ENCODE data around the gene NT5E.
"Not testable (repeated sequence)": the region's sequence is repeated elsewhere in the genome, so short reads cannot be mapped to it uniquely, and the experiment has no call there.

NT5E gene

DNA sequence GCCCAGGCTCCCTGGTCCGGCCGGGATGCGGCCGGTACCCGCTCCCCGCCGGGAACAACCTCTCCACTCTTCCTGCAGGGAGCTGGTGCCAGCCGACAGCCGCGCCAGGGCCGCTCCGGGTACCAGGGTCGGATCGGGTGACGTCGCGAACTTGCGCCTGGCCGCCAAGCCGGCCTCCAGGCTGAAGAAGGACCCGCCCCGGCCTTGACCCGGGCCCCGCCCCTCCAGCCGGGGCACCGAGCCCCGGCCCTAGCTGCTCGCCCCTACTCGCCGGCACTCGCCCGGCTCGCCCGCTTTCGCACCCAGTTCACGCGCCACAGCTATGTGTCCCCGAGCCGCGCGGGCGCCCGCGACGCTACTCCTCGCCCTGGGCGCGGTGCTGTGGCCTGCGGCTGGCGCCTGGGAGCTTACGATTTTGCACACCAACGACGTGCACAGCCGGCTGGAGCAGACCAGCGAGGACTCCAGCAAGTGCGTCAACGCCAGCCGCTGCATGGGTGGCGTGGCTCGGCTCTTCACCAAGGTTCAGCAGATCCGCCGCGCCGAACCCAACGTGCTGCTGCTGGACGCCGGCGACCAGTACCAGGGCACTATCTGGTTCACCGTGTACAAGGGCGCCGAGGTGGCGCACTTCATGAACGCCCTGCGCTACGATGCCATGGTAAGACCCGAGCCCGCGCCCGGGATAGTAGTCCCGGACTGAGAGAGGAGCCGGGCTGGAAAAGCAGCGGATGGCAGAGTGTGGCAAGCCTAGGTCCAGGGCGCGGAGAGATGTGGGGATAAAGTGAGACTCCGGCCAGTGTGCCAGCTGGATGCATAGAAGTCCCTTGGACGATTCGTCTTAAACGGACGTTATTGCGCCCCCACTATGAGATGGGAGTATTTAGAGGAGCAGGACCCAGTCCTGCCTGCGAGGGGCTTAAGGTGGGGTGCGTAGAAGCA is at the start of gene NT5E:
NT5E (plus strand) TSS at position 266 of the 942 bp plus-strand sequence; CDS start at position 323, 57 bp downstream.
- no peak for DNase-seq (ENCODE audit: low read depth in 2 of 2)

DNA sequence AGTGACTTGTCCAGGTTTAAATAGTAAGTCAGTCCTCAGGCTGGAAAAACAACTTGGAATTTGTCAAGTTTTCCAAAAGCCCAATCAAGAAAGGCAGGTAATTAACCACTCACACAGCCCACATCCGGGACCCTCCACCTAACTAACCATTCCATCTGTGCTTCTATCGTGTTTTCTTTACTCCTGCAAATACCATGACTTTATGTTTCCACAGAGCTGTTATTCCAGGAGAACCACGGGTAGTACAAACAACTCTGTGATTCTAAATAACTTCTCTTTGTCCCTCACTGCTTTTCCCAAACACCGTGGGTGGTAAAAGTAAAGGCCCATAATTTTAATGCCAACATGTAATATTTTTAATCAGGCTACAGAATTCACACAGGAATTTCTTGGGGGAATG is 49.6 kb upstream of the NT5E start:
- DNase-seq (ENCODE audit: low read depth in 2 of 2) = no peak

DNA sequence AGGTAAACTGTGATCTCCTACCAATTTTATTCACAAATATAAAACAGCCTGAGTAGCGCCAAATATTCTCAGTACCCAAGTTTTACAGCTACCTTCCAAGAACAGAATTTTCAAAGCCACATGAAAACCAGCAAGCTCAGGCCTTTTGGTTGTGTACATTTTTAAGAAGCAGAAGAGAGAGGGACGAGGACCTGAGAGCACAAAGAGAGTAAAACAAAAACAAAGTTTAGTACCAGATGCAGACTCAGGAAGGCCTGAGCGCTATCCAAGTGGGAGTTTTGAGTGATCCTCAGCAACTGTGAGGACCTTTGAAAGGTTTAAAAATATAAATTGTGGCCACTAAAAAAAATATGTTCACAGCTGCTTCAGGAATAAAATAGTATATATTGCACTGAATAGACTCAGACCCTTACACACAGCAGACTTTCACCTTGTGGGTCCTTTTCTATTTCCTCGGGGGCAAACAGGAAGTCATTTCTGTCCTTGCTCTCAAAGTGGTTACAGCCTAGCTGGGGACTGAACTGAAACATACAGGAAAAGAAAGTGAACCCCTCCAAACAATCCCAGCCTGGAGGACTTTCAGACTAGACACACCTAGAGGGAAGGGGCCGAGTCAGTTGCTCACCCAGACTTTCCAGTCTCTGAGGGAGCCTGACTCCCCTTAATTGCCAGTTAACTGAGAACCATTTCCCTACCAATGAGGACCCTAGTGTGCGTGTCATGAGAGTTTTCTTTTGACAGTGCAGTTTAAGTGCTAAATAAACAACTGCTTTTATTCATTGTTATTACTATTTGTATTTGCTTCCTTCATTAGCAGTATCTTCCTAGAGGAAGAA is 48.5 kb upstream of the NT5E start:
- no peak for DNase-seq (ENCODE audit: low read depth in 2 of 2)

DNA sequence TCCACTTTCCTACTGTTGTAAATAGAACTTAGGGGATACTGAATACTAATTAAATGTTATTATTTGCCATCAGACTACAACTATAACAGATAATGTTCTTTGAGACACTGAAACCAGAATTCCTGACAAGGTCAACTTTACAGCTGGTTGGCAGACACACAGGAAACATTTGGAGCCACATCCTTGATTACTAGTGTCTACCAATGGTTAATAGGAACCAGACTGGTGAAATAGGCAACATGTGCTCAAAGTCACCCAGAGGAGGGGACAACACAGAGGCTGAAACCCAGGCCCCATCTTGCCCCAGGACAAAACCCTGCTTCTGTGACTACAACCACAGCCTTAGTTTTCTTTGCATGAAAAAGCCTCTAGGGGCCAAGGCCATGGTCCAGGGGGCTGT is 47.8 kb upstream of the NT5E start:
- no peak for DNase-seq (ENCODE audit: low read depth in 2 of 2)

DNA sequence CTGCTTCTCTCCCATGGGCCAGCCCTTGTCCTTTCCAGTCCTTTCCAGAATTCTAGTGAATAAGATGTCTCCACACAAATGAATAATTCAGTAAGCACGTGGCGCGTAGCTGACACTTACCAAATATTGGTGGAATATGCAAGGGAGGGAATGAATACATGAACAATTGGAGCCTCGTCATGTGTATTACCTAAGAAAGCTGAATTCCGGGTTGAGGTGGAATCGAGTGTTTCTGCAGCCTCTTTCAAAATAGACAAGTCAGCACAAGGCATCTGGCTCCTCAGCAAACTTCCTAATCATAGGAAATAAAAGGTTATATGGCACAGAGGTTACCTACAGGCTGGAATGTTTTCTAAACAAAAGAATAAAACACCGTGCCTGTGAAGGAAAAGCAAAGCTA is 47.0 kb upstream of the NT5E start:
- no peak for DNase-seq (ENCODE audit: low read depth in 2 of 2)

DNA sequence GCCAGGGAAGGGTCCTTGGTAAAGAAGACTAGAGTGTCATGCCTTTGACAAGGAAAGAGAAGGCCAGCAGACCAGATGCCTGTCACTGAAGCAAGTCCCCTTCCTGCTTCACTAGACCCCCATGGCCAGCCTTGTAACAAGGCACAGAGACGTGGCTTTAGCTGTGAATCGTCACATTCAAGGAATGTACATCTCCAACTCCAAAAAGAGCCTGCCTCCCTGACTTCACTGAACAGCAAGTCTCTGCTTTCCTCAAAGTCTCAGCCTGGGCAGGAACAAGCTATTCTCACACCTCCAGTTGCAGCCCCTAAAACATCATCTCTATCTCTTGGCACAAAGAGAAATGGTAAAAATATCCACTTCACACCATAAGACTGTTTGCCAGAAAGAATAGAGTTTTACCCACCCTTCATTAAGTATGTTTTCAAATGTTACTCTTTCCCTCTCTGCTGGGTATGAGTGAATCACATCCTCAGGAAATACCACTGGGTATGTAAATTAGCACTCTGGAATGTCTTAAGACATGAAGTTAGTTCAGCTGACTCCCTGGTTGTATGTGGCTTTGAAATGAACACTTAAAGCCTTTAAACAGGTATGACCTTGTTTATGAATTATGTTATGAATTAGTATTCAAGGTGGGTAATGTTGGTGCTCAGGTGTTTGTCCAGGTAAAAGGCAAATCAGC is 46.4 kb upstream of the NT5E start:
- no peak for DNase-seq (ENCODE audit: low read depth in 2 of 2)

DNA sequence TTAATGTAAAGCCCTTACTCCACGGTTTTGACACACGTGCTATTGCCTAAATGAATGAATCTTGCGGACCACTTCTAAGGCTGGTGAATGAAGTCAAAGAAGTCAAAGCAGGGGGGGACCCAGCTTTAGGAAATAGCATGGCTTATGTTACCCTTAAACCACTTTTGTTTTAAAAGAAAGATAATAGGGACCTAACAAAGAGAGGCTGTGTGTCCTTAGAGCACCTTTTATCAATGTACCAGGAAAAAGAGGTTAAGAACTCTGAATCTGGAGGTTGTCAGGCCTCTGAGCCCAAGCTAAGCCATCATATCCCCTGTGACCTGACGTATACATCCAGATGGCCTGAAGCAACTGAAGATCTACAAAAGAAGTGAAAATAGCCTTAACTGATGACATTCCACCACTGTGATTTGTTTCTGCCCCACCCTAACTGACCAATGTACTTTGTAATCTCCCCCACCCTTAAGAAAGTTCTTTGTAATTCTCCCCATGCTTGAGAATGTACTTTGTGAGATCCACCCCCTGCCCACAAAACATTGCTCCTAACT is 45.8 kb upstream of the NT5E start:
- not testable (repeated sequence) for DNase-seq (ENCODE audit: low read depth in 2 of 2)

DNA sequence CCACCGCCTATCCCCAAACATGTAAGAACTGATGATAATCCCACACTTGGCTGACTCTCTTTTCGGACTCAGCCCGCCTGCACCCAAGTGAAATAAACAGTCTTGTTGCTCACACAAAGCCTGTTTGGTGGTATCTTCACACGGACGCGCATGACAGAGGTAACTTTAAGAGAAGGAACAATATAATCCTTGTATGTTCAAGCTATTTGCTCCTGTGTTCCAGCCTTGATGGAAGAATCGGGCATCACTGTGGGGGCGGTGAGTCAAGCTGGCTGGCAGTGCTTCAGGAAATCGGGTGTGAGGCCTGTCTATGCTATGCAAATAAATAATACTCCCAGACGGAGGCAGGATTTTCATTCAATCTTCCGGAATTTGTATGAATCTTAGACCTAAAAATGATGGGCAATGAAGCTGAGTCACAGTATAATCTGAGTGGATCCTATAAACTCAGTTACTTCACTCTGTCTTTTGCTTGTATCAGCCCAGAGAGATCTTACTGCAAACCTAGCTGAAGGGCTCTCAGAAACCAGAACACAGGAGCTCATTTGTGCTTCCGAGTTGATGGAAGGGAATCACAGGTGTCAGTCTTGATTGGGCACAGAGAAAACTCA is 45.2 kb upstream of the NT5E start:
- DNase-seq (ENCODE audit: low read depth in 2 of 2) = no peak

DNA sequence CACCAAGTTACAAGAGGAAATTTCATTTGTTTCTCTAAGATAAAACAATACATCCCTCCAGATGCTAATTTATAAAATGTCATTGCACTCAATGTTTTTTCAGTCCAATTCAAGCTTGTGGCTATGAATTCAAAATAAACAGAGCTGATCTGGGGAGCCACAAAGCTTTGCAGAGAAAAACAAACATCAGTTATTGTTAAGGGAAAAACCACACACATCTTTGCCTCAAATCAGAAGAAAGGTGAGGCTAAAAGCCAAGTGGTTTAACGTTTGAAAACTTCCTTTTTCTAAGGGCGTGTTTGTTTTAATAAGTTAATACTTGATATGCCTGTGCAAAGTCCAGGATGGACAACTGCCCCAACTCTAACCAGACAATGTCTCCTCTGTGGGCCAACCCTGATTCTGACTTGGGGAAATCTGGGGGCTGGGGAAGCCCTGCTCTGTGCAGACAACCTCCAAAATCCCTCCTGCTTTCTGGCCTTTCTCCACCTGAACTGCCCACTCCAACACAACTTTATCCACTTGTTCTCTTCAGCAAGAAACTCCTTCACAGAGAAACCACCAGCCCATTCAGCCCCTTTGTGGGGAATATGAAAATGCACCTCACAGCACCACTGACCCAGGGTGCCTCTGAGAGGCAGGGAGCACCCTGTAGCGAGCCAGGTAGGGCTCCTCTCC is 44.6 kb upstream of the NT5E start:
- no peak for DNase-seq (ENCODE audit: low read depth in 2 of 2)

DNA sequence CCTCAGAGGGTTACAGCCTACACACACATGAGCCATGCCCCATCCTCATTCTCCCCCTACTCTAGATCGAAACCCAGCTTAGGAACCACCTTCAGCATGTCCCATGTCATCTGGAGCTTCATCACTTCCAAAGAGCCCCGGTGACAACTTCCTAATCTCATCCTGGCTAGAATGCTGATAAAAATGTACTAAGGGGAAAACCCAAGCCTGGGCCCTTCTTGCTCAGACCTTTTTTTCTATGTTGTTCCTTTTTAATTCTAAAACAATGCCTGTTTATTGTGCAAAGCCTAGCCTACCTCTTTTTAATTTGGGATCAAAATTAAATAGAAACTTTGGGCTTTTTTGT is 44.1 kb upstream of the NT5E start:
- no peak for DNase-seq (ENCODE audit: low read depth in 2 of 2)

DNA sequence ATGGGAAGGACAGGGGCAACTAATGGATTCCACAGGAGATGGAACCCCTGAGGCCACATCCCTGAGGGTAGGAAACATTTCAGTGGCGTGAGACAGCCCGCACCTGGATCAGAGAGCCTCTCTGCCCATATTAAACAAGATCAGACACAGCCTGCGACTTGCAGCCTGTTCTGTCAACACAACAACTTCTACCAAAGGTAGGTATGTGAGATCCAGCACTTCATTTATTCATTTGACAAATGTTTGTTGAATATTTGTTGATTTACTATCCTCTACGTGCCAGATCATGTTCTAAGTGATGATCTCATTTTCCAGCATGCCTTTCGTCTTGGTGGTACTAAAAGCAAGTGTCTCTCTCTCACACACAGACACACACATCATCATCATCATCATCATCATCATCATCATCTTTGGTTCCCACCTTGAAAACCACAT is 43.2 kb upstream of the NT5E start:
- no peak for DNase-seq (ENCODE audit: low read depth in 2 of 2)

DNA sequence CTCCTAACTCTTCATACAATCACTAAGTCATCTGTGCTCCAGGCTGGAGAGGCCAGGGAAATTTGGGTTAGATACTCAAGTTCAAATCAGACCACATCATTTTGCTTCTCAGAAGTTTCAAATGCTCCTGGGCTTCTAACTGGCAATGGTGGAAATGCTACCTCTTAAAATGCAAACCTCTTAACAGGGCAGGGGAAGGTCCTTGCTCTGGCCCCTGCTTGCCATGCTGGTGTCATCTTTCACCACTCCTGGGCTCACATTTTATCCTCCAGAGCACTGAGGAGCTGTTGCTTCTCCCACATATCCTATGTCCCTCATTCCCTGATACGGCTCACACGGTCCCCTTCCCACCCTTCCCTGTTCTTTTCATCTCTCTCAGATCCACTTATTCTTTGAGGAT is 41.8 kb upstream of the NT5E start:
- no peak for DNase-seq (ENCODE audit: low read depth in 2 of 2)

DNA sequence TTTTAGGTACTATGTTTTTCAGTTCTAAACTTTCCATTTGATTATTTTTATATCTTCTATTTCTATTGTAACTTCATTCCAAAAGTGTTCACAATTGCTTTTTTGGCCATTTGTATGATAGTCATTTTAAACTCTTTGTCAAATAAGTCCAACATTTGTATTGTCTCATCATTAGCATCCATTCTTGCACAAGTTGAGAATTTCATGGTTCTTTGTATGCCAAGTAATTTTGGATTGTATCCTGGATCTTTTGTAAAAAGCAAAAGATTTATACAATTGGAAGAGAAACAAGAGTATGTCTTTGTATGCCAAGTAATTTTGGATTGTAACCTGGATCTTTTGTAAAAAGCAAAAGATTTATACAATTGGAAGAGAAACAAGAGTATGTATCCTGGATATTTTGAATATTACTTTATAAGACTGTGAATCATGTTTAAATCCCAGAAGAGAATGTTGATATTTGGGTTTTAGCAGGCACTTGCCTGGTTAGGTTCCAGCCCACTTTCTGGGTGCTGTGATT is 36.9 kb upstream of the NT5E start:
- DNase-seq (ENCODE audit: low read depth in 2 of 2) = no peak

DNA sequence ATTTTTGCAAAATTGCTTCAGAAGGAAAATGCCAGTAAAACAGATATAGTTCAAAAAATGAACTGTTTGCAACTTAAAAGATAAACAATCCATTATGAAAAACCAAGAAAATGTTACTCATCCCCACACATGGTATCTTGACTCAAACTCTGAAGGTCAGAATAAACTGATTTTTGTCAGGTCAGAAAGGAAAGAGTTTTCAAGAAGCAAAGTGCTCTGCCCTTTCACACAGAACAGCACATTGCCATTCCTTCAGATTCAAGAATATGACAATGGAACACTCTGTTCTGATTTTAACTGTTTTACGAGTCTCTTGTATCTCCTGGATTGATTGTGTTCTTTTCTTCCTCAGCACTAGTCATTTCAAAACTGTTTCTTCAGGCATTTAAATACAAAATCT is 33.8 kb upstream of the NT5E start:
- no peak for DNase-seq (ENCODE audit: low read depth in 2 of 2)

DNA sequence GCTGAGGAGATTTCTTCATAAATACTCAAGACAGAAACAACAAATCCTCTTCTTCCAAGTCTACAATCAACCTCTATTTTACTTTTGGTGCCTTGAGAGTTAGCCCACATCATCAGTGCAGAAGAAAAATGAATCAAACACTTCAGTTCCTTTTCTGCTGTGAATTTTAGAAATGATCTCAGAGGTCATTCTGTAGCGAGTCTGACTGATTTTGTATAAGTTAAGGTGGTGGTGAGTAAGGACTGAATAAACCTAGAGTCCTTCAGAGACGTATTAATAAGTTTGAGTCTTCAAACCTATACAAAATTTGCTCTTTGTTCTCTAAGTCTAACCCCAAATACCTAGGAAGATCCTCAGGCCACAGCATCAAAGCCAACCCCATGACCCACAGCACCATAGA is 33.1 kb upstream of the NT5E start:
- no peak for DNase-seq (ENCODE audit: low read depth in 2 of 2)

DNA sequence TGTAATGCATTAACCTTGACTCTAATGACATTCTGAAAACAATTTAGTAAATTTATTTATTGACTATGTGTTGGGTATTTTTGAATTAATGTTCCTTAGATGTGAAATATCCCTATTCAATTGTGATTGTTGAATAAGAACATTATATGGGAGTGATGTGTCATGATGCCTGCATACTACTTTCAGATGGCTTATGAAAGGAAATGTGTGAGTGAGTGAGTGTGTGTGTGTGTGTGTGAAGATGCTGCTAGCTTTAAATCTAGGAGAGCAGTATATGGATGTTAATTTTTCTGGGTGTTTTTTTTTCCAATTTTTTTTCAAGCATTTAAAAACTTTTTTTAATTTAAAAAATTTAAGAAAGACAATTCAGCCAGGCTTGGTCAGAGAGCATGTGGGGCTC is 32.5 kb upstream of the NT5E start:
- no peak for DNase-seq (ENCODE audit: low read depth in 2 of 2)

DNA sequence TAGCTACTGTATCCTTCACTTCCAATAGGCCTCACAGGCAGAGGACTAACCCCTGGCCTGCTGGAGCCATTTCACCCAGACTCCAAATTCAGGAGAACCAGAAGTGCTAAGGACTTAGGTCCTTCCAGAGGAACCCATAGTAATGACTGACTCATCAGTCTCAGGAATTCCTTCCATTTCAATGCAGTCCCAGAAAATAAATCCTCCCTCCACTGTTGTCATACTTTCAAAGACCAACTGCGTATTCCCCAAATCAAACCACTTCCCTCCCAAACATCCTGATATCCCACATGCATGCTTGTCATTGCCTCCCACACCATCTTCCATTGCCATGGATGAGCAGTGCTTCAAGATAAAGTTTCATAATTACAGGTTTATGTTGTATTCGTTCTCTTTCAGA is 31.8 kb upstream of the NT5E start:
- no peak for DNase-seq (ENCODE audit: low read depth in 2 of 2)

DNA sequence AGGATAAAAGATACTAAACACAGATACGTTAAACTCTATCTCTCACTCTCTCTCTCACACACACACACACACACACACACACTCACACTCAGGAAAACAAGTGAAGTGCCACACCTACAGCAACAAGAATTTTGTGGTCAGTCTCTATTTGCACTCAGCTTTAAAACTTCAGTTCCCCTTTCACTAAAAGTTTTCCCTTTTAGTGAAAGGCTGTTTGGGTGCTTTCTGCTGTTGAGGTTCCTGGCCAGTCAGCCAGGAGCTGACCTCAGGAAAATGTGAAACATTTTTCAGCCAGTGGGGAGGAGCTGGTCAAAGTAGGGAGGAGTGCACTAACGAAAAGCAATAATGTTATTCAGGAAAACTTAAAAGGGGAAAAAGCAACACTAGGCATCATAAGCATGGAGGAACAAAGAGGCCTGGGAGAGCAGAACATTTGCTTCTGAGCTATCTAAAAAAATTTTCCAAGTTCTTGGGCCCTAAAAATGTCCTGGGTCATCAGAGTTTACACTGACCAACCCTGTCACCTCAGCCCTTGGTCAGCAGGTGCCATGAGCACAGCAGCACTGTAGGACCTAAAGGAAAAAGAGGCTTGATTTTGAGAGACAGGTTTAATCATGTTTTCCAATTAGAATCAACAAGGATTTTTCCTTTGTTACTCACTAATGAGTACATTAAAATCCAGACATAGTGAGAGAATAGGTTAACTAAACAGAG is 30.7 kb upstream of the NT5E start:
- no peak for DNase-seq (ENCODE audit: low read depth in 2 of 2)

DNA sequence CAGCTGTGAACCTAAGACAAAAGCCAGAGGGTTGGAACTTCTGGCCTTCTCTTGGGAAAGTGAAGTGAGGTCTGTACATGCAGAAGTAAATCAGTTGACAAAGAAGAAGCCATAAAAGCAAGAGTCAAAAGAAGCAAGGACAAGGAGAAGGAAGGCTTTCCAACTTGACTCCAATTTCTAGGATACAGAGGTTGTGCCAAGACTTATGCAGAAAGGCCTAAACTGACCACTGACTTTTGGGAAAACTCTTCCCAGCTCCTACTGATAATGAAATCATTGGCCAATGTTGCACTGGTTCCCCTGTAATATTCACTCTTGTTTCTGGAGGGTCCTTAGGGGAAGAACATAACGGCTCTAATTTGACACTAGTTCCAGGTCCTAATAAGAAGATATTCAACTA is 29.3 kb upstream of the NT5E start:
- no peak for DNase-seq (ENCODE audit: low read depth in 2 of 2)

DNA sequence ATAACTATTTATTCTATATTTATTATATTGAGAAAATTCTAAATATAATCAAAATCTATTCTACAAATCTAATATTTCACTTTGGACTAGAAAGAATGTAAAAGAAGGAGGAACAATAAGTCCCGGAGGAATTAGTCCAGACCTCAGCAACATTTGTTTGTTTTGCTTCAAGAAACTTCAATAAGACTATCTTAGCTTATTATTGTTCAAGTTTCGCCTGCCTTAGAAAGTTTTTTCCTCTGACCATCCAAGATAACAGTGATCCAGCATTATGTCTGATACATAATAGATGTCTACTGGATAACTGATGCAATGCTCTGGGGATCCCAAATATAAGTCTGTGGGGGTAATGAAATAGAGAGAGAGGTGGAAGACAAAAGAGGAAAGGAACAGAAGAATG is 28.7 kb upstream of the NT5E start:
- no peak for DNase-seq (ENCODE audit: low read depth in 2 of 2)

Data from stimulated activated CD8-positive, alpha-beta memory T cell treated with anti-CD3 and anti-CD28 coated beads, Interleukin-15, amount 100 ng/mL, for 4 hours (primary cell).